Liver (tissue), 9 donors: ENCODE data around the gene BACH2. TPM values are rescaled to one million over a fixed set of nuclear protein-coding genes. Genes with fewer than 3 reads are reported as not detected.
"Not testable (repeated sequence)": the region's sequence is repeated elsewhere in the genome, so short reads cannot be mapped to it uniquely, and the experiment has no call there.

Experiments used
- DNase-seq: peaks from one replicate; pipeline ENCODE4 v3.0.0-alpha.2; 2017; ENCODE audit warnings: low spot score
- H3K27ac ChIP-seq, 2 donors: one replicate each; pipeline ENCODE4 v1.7.0; 2013; ENCODE audit warnings: inconsistent platforms in 2 of 2, low read length in 2 of 2, control low read depth in 1 of 2, low read depth in 1 of 2, mild to moderate bottlenecking in 1 of 2
- H3K27me3 ChIP-seq, 4 donors: one replicate each; pipeline versions ENCODE4 v1.6.1 to v1.7.0; 2013; ENCODE audit warnings: low read length in 3 of 4, inconsistent platforms in 1 of 4, mild to moderate bottlenecking in 1 of 4, moderate library complexity in 1 of 4; ENCODE audit not compliant: control insufficient read depth in 4 of 4, insufficient read depth in 4 of 4
- H3K36me3 ChIP-seq, 4 donors: one replicate each; pipeline versions ENCODE4 v1.6.1 to v1.7.0; 2013; ENCODE audit warnings: low read length in 3 of 4, mild to moderate bottlenecking in 3 of 4, low read depth in 1 of 4, moderate library complexity in 1 of 4; ENCODE audit not compliant: control insufficient read depth in 4 of 4, insufficient read depth in 3 of 4
- H3K4me1 ChIP-seq, 4 donors: one replicate each; pipeline versions ENCODE4 v1.6.1 to v1.7.0; 2013; ENCODE audit warnings: low read length in 3 of 4, mild to moderate bottlenecking in 3 of 4, moderate library complexity in 1 of 4; ENCODE audit not compliant: control insufficient read depth in 4 of 4, insufficient read depth in 4 of 4
- H3K4me3 ChIP-seq, 3 donors: one replicate each; pipeline versions ENCODE4 v1.6.1 to v1.7.0; 2013; ENCODE audit warnings: low read length in 3 of 3, control low read depth in 1 of 3, low read depth in 1 of 3, mild to moderate bottlenecking in 1 of 3
- H3K9ac ChIP-seq, 2 donors: one replicate each; pipeline ENCODE4 v1.7.0; 2013; ENCODE audit warnings: low read length in 2 of 2, mild to moderate bottlenecking in 2 of 2, moderate library complexity in 2 of 2, control low read depth in 1 of 2, low read depth in 1 of 2
- H3K9me3 ChIP-seq, 4 donors: one replicate each; pipeline versions ENCODE4 v1.6.1 to v1.7.0; 2013; ENCODE audit warnings: low read length in 3 of 4; ENCODE audit not compliant: control insufficient read depth in 4 of 4
- CTCF ChIP-seq: fragments of 150-350 bp; IDR thresholded peaks from 2 replicates; pipeline ENCODE4 v1.5.1; 2017; ENCODE audit warnings: improper control_type of control experiment, low read depth, low read length; ENCODE audit not compliant: missing input control
- EGR1 ChIP-seq, 2 donors: IDR thresholded peaks; 2 replicates each; pipeline ENCODE4 v1.6.1; 2016 to 2018; ENCODE audit warnings: antibody characterized with exemption in 2 of 2, low read depth in 2 of 2
- FOXA1 ChIP-seq: IDR thresholded peaks from 2 replicates; pipeline ENCODE4 v1.6.1; 2016; ENCODE audit warnings: antibody characterized with exemption
- FOXA2 ChIP-seq: IDR thresholded peaks from 2 replicates; pipeline ENCODE4 v1.6.1; 2016; ENCODE audit warnings: antibody characterized with exemption
- GABPA ChIP-seq, 2 donors: IDR thresholded peaks in 1 of 2; conservative IDR thresholded peaks in 1 of 2; 2 replicates each; pipeline ENCODE4 v1.6.1; 2016; ENCODE audit warnings: antibody characterized with exemption in 2 of 2, mild to moderate bottlenecking in 1 of 2, moderate library complexity in 1 of 2
- HNF4G ChIP-seq: IDR thresholded peaks from 2 replicates; pipeline ENCODE4 v1.6.1; 2016; ENCODE audit warnings: antibody characterized with exemption
- JUND ChIP-seq, 2 donors: IDR thresholded peaks; 2 replicates each; pipeline ENCODE4 v1.6.1; 2016; ENCODE audit warnings: antibody characterized with exemption in 2 of 2
- MAX ChIP-seq: IDR thresholded peaks from 2 replicates; pipeline ENCODE4 v1.6.1; 2016; ENCODE audit warnings: antibody characterized with exemption
- NR2F2 ChIP-seq: IDR thresholded peaks from 2 replicates; pipeline ENCODE4 v1.6.1; 2016; ENCODE audit warnings: antibody characterized with exemption
- RAD21 ChIP-seq, 2 donors: IDR thresholded peaks; 2 replicates each; pipeline ENCODE4 v1.6.1; 2016; ENCODE audit warnings: antibody characterized with exemption in 2 of 2, mild to moderate bottlenecking in 2 of 2
- RXRA ChIP-seq, 2 donors: IDR thresholded peaks; 2 replicates each; pipeline ENCODE4 v1.6.1; 2017 to 2018; ENCODE audit warnings: antibody characterized with exemption in 2 of 2, mild to moderate bottlenecking in 1 of 2
- SP1 ChIP-seq: IDR thresholded peaks from 2 replicates; pipeline ENCODE4 v1.6.1; 2018; ENCODE audit warnings: antibody characterized with exemption, mild to moderate bottlenecking
- YY1 ChIP-seq: IDR thresholded peaks from 2 replicates; pipeline ENCODE4 v1.6.1; 2016; ENCODE audit warnings: antibody characterized with exemption, mild to moderate bottlenecking
- ZBTB33 ChIP-seq: IDR thresholded peaks from 2 replicates; pipeline ENCODE4 v1.6.1; 2016; ENCODE audit warnings: antibody characterized with exemption
- WGBS: extraction: QIAGEN DNeasy Blood & Tissue Kit; methylation state at CpG from one replicate; pipeline ENCODE4 v1.1.7; 2013; 5-methylcytosine and 5-hydroxymethylcytosine counted together
- polyA plus RNA-seq, 2 donors: library from polyadenylated mRNA; stranded (reverse) in 1 of 2; unstranded in 1 of 2; fragments of 200-250 nt in 1 of 2; fragments of >200 nt in 1 of 2; fragmentation: Nextera tagmentation in 1 of 2; extraction: Ambion mirVana in 1 of 2; gene quantifications; one replicate each; pipeline versions ENCODE4 v1.2.1 to v1.2.3, GENCODE V29; 2013 to 2015
- total RNA-seq, 2 donors: library from RNA; depleted of rRNA; stranded (reverse); fragments of >200 nt; gene quantifications; one replicate each; pipeline ENCODE4 v1.2.3, GENCODE V29; 2014
- TF ChIP-seq, protein P1 (sequence below): IDR thresholded peaks from 2 replicates; pipeline ENCODE4 v1.6.1; 2016; ENCODE audit warnings: antibody characterized with exemption
- donor health status: healthy.
- donor health status: healthy.
- donor health status: healthy.
- donor health status: healthy.
- donor health status: healthy.

Gene BACH2
- total and polyA plus RNA-seq, 4 donors = 1.9 to 3.7 (median 1.9) TPM

GRCh38 chr6:90033746-90034271 lies 262.8 kb downstream of the BACH2 start:
- H3K9ac ChIP-seq = no peak overlapping the region
- no peak overlapping the region for H3K4me3 ChIP-seq
- TF ChIP-seq NR2F2 (no peak), GABPA (IDR thresholded peaks at IDR 0.05 in 1 of 2, conservative IDR thresholded peaks at IDR 0.05 in 1 of 2) (no peak), JUND (IDR thresholded peaks at IDR 0.05) (no peak), SP1 (no peak), FOXA1 (no peak), ZBTB33 (no peak), EGR1 (IDR thresholded peaks at IDR 0.05; ENCODE audit: low read depth in 2 of 2) (no peak), YY1 (no peak), CTCF (no peak), FOXA2 (no peak), RAD21 (IDR thresholded peaks at IDR 0.05) (no peak), HNF4G (no peak), RXRA (IDR thresholded peaks at IDR 0.05) (no peak), MAX (no peak)
- TF ChIP-seq, protein P1, sequence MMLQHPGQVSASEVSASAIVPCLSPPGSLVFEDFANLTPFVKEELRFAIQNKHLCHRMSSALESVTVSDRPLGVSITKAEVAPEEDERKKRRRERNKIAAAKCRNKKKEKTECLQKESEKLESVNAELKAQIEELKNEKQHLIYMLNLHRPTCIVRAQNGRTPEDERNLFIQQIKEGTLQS = no peak
- DNase-seq = no peak
- H3K27ac ChIP-seq = no peak overlapping the region
- no peaks in the 10 kb centered on the region for H3K4me1 ChIP-seq
- H3K27me3 ChIP-seq = no peaks in the 10 kb centered on the region
- H3K36me3 ChIP-seq = no peaks in the 10 kb centered on the region
- WGBS = 78% methylated on average over 3 of the region's 3 CpGs
- H3K9me3 ChIP-seq = no peaks in the 10 kb centered on the region

DNA sequence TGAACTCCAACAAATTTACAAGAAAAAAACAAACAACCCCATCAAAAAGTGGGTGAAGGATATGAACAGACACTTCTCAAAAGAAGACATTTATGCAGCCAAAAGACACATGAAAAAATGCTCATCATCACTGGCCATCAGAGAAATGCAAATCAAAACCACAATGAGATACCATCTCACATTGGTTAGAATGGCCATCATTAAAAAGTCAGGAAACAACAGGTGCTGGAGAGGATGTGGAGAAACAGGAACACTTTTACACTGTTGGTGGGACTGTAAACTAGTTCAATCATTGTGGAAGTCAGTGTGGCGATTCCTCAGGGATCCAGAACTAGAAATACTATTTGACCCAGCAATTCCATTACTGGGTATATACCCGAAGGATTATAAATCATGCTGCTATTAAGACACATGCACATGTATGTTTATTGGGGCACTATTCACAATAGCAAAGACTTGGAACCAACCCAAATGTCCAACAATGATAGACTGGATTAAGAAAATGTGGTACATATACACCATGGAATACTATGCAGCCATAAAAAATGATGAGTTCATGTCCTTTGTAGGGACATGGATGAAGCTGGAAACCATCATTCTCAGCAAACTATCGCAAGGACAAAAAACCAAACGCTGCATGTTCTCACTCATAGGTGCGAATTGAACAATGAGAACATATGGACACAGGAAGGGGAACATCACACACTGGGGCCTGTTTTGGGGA lies 264.0 kb downstream of the BACH2 start:
- H3K27me3 ChIP-seq, DNase-seq, H3K9me3 ChIP-seq, H3K4me1 ChIP-seq, H3K36me3 ChIP-seq, H3K27ac ChIP-seq, H3K9ac ChIP-seq, H3K4me3 ChIP-seq: not testable (repeated sequence)
- WGBS = 85% methylated on average over 5 of the region's 5 CpGs
